ENCODE results near the gene LPCAT1. TPM values are rescaled to one million over a fixed set of nuclear protein-coding genes. Genes with fewer than 3 reads are reported as not detected.
"Not testable (repeated sequence)": the region's sequence is repeated elsewhere in the genome, so short reads cannot be mapped to it uniquely, and the experiment has no call there.

The LPCAT1 gene, protein sequence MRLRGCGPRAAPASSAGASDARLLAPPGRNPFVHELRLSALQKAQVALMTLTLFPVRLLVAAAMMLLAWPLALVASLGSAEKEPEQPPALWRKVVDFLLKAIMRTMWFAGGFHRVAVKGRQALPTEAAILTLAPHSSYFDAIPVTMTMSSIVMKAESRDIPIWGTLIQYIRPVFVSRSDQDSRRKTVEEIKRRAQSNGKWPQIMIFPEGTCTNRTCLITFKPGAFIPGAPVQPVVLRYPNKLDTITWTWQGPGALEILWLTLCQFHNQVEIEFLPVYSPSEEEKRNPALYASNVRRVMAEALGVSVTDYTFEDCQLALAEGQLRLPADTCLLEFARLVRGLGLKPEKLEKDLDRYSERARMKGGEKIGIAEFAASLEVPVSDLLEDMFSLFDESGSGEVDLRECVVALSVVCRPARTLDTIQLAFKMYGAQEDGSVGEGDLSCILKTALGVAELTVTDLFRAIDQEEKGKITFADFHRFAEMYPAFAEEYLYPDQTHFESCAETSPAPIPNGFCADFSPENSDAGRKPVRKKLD
- total RNA-seq, result 10 to 100 TPM; 42.5 to 54.5 TPM

- Mint-ChIP-seq H3K27me3 (no peaks in the 10 kb centered on the region), H3K27ac (peak within 1 kb of the TSS; percentile 49), H3K36me3 (ENCODE audit: low read depth) (peaks cover 10% of the 10 kb centered on the region), H3K4me3 (peak within 1 kb of the TSS; percentile 82), H3K4me1 (peaks cover 19% of the 10 kb centered on the region), H3K9me3 (ENCODE audit: low read depth) (no peaks in the 10 kb centered on the region)
- ATAC-seq (peak; percentile 89), DNase-seq (peak; percentile 86)
- ChIA-PET POLR2A (interaction anchor here (0.8 kb wide), 1 partner anchor 12 kb away, joined by 4 read pairs; no protein-coding TSS in a partner anchor), CTCF (interaction anchor here (0.6 to 1.6 kb wide), 4 partner anchors 11 to 208 kb away, joined by 3 to 6 read pairs (median 3); no protein-coding TSS in a partner anchor)
- intact Hi-C loops (cut with DNase I, micrococcal nuclease), result loop anchor here (1.0 to 5.0 kb wide), 12 partner anchors 12 to 1307 kb away; partner anchors contain the start of genes CCDC127 (in 1 of the 2), CLPTM1L (in 1 of the 2), MRPL36 (in 1 of the 2) and SDHA (in 1 of the 2)
Measured at GRCh38 chr5:1523793-1524480, at the start of gene LPCAT1. LPCAT1 (minus strand) TSS chr5:1523960; CDS start chr5:1523844, 116 bp downstream.

GRCh38 chr5:1571875-1572274 is 48.1 kb upstream of the LPCAT1 start:
- CTCF ChIA-PET; H3K27me3 Mint-ChIP-seq; DNase-seq; ATAC-seq; H3K27ac Mint-ChIP-seq; H3K9me3 Mint-ChIP-seq (ENCODE audit: low read depth); POLR2A ChIA-PET; H3K4me1 Mint-ChIP-seq; H3K4me3 Mint-ChIP-seq; intact Hi-C loops (cut with DNase I, micrococcal nuclease): not testable (repeated sequence)
- H3K36me3 Mint-ChIP-seq (ENCODE audit: low read depth), result peaks cover 13% of the 10 kb centered on the region

DNA sequence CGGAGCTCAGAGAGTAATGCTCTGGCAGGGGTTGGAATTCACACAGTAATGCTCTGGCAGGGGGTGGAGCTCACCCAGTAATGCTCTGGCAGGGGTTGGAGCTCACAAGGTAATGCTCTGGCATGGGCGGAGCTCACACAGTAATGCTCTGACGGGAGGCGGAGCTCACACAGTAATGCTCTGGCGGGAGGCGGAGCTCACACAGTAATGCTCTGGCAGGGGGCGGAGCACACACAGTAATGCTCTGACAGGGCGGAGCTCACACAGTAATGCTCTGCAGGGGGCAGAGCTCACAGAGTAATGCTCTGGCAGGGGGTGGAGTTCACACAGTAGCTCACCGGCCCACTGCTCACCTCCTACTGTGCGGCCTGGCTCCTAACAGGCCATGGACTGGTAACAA is 47.2 kb upstream of the LPCAT1 start:
- Mint-ChIP-seq H3K36me3 (ENCODE audit: low read depth) (peaks cover 13% of the 10 kb centered on the region), H3K4me3 (no peak overlapping the region), H3K27me3 (no peaks in the 10 kb centered on the region), H3K9me3 (ENCODE audit: low read depth) (peaks cover 4% of the 10 kb centered on the region), H3K4me1 (no peaks in the 10 kb centered on the region), H3K27ac (no peak overlapping the region)
- no peak for ATAC-seq
- ChIA-PET CTCF (no interaction called here), POLR2A (no interaction called here)
- intact Hi-C loops (cut with DNase I, micrococcal nuclease), result no loop called here
- DNase-seq, result peak; percentile 26

DNA sequence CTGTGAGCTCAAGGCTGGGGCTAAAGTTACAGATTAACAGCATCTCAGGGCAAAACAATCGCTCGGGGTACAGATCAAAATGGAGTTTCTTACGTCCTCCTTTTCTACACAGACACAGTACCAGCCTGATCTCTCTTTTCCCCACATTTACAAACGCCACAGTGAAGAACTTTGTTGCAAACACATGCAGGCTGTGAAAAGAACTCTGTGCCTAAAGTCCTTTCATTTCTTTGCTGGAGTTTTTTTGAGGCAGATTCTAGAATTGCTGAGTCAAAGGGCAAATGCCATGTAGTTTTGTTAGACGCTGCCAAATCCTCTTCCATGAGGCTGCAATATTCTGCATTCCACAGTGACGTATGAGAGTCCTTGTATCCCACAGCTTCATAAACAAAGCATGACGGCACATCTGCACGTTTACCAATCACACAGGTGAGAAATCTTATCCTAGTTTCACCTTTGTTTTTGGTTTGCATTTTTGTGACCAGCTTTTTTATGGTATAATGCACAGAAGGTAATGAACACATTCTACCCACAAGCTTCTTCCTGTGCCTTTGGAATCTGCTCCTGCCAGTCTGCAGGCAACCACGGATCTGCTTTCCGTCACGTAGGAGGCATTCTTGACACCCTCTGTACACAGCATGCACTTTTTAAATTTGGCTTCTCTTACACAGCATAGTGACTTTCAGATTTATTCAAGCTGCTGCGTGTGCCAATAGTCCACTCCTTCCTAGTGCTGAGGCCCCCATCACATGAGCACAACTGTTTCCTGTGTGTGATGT is 44.6 kb upstream of the LPCAT1 start:
- H3K4me1 Mint-ChIP-seq, result no peaks in the 10 kb centered on the region
- POLR2A ChIA-PET, result no interaction called here
- DNase-seq, result no peak
- peaks cover 4% of the 10 kb centered on the region for H3K9me3 Mint-ChIP-seq (ENCODE audit: low read depth)
- H3K27ac Mint-ChIP-seq, result no peak overlapping the region
- intact Hi-C loops (cut with DNase I, micrococcal nuclease), result no loop called here
- H3K4me3 Mint-ChIP-seq, result no peak overlapping the region
- H3K27me3 Mint-ChIP-seq, result no peaks in the 10 kb centered on the region
- ATAC-seq, result no peak
- peaks cover 13% of the 10 kb centered on the region for H3K36me3 Mint-ChIP-seq (ENCODE audit: low read depth)
- CTCF ChIA-PET, result no interaction called here

GRCh38 chr5:1567527-1568200 is 43.9 kb upstream of the LPCAT1 start:
- H3K4me3 Mint-ChIP-seq; POLR2A ChIA-PET; intact Hi-C loops (cut with DNase I, micrococcal nuclease); H3K9me3 Mint-ChIP-seq (ENCODE audit: low read depth); CTCF ChIA-PET; H3K27ac Mint-ChIP-seq; H3K4me1 Mint-ChIP-seq; H3K27me3 Mint-ChIP-seq; ATAC-seq; DNase-seq: not testable (repeated sequence)
- H3K36me3 Mint-ChIP-seq (ENCODE audit: low read depth), result peaks cover 13% of the 10 kb centered on the region

DNA sequence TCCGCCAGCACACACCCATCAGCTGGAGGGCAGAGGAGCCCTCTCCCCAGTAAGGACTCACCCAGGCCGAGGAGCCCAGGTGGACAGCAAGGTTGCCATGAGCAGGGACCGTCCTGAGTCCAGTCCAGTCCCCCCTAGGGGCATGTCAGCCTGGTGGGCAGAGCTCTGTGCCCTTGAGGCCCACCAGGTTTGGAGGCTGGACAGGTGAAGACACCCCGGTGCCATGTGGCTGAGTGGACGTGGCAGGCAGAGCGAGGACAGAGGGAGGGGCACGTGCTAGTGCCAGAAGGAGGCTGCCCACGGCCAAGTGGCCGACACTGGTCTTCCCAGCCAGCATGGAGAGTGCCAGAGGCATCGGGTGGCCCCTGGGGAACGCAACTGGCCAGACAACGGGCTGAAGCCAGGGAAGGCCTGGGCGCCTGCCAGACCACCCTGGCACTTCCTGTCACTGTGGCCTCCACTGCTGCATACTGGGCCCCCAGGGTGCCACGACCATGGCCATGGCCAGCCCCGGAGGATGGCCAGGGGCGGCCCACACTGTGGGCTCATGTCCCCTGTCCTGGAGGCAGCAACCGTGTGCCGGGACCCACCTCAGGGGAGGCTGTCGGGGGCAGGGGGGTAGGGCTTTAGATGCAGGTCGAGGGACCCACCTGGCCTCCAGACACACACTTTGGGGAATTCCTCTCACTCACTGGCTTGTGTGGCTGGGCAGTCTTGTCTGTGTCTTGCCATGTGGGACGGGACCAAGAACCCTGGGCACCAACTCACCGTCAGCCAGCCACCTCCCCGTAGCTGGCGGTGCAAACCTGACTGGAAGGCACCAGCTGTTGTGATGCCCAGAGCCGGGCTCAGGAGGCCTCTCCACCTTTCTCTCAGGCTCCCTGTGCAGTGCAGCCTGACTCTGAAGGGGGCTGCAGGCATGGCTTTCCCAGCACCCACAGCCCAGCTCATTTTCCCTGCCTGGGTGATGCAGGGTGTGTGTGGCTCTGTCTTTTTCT is 42.3 kb upstream of the LPCAT1 start:
- ATAC-seq, result no peak
- no peak for DNase-seq
- H3K27me3 Mint-ChIP-seq, result peaks cover 7% of the 10 kb centered on the region
- no peak overlapping the region for H3K4me3 Mint-ChIP-seq
- ChIA-PET CTCF (interaction anchor here (0.9 kb wide), 1 partner anchor 30 kb away, joined by 3 read pairs; no protein-coding TSS in a partner anchor), POLR2A (no interaction called here)
- H3K27ac Mint-ChIP-seq, result no peak overlapping the region
- H3K9me3 Mint-ChIP-seq (ENCODE audit: low read depth), result peaks cover 4% of the 10 kb centered on the region
- H3K4me1 Mint-ChIP-seq, result no peaks in the 10 kb centered on the region
- intact Hi-C loops (cut with DNase I, micrococcal nuclease), result no loop called here
- peaks cover 10% of the 10 kb centered on the region for H3K36me3 Mint-ChIP-seq (ENCODE audit: low read depth)

DNA sequence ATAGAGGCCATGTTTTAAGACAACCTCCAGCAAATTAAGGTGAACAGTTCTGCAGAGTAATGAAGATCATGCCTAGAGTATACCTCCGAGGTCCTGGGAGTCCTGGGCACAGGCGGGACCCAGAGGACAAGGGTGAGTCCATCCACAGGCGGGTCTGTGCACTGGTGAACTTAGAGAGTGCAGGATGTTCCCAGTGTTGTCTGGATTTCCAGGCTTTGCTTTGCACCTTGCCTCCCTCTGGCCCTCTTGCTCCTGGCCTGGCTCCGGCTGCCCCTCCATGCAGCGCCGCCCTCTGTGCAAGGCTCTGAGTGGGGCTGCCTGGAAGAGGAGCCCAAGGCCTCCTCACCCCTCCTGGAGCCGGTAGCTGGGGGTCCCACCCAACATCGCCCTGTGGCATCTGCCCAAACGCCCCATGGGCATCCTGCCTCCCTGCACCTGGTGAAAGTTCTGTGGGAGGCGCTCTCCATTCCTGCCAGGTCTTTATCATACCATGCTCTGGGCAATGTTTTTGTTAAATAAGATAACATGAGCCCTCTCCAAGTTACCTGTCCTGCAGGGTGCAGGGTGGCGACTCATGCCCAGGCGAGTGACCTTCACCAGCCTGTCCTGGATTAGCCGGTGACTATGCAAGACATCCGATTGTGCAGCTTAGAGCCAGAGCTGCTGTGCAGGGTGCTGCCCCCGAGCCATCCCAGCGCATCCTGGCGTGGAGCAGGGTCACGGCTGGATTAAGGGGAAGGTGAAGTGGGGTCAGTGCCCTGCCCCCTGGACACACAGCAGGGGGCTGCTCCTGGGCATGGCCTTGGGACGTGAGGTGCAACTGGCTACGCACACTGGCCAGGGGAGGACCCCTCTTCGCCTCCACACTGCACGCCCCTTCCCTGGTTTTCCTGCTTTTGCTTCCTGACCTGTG is 41.3 kb upstream of the LPCAT1 start:
- intact Hi-C loops (cut with DNase I, micrococcal nuclease), result no loop called here
- ATAC-seq (no peak), DNase-seq (no peak)
- H3K4me1 Mint-ChIP-seq, result no peaks in the 10 kb centered on the region
- CTCF ChIA-PET, result no interaction called here
- no peak overlapping the region for H3K27ac Mint-ChIP-seq
- H3K27me3 Mint-ChIP-seq, result peaks cover 8% of the 10 kb centered on the region
- peaks cover under 1% of the 10 kb centered on the region for H3K9me3 Mint-ChIP-seq (ENCODE audit: low read depth)
- H3K4me3 Mint-ChIP-seq, result no peak overlapping the region
- peaks cover under 1% of the 10 kb centered on the region for H3K36me3 Mint-ChIP-seq (ENCODE audit: low read depth)
- POLR2A ChIA-PET, result no interaction called here

- no peaks in the 10 kb centered on the region for H3K4me1 Mint-ChIP-seq
- ATAC-seq (peak; percentile 55), DNase-seq (no peak)
- intact Hi-C loops (cut with DNase I, micrococcal nuclease), result no loop called here
- POLR2A ChIA-PET, result no interaction called here
- CTCF ChIA-PET, result no interaction called here
- no peak overlapping the region for H3K27ac Mint-ChIP-seq
- H3K36me3 Mint-ChIP-seq (ENCODE audit: low read depth), result no peaks in the 10 kb centered on the region
- H3K27me3 Mint-ChIP-seq, result peaks cover 8% of the 10 kb centered on the region
- H3K4me3 Mint-ChIP-seq, result no peak overlapping the region
- H3K9me3 Mint-ChIP-seq (ENCODE audit: low read depth), result no peaks in the 10 kb centered on the region
Measured at GRCh38 chr5:1564182-1564748, 40.5 kb upstream of the LPCAT1 start.

- no peaks in the 10 kb centered on the region for H3K9me3 Mint-ChIP-seq (ENCODE audit: low read depth)
- peak; percentile 12 for ATAC-seq
- CTCF ChIA-PET, result no interaction called here
- H3K27ac Mint-ChIP-seq, result no peak overlapping the region
- peaks cover 8% of the 10 kb centered on the region for H3K27me3 Mint-ChIP-seq
- no peak for DNase-seq
- no peaks in the 10 kb centered on the region for H3K4me1 Mint-ChIP-seq
- no peaks in the 10 kb centered on the region for H3K36me3 Mint-ChIP-seq (ENCODE audit: low read depth)
- intact Hi-C loops (cut with DNase I, micrococcal nuclease), result no loop called here
- no peak overlapping the region for H3K4me3 Mint-ChIP-seq
- POLR2A ChIA-PET, result no interaction called here
Measured at GRCh38 chr5:1563617-1564181, 39.9 kb upstream of the LPCAT1 start.
